ENCODE results near the gene DNAH2. TPM values are rescaled to one million over a fixed set of nuclear protein-coding genes. Genes with fewer than 3 reads are reported as not detected.

DNAH2 gene
- total and polyA plus RNA-seq, 2 of the 13 experiments (the other 11 are each of a cell fraction or from before 2014, with no cell fraction given): not detected

- TF ChIP-seq DNMT1 (CRISPR knock-in tag; IDR thresholded peaks at IDR 0.05) (no peak), ZBTB4 (CRISPR knock-in tag; IDR thresholded peaks at IDR 0.05; ENCODE audit: borderline replicate concordance) (no peak), TP53 (CRISPR knock-in tag; conservative IDR thresholded peaks at IDR 0.05) (no peak), RORA (CRISPR knock-in tag; IDR thresholded peaks at IDR 0.05) (no peak), SRSF1 (optimal IDR thresholded peaks at IDR 0.05; ENCODE audit: low read depth, low read length) (no peak), SYNCRIP (IDR thresholded peaks at IDR 0.05; ENCODE audit: insufficient read depth, low read depth, low read length) (no peak), CREM (IDR thresholded peaks at IDR 0.05) (no peak), CREM (CRISPR knock-in tag; IDR thresholded peaks at IDR 0.05) (no peak), ZNF180 (CRISPR knock-in tag; IDR thresholded peaks at IDR 0.05; ENCODE audit: borderline replicate concordance, low read depth) (no peak), ZNF414 (CRISPR knock-in tag; IDR thresholded peaks at IDR 0.05) (no peak), ZNF790 (CRISPR knock-in tag; IDR thresholded peaks at IDR 0.05; ENCODE audit: borderline replicate concordance) (no peak), CBX5 (CRISPR knock-in tag; IDR thresholded peaks at IDR 0.05; ENCODE audit: borderline replicate concordance) (no peak), ZNF484 (CRISPR knock-in tag; IDR thresholded peaks at IDR 0.05; ENCODE audit: borderline replicate concordance, low read depth) (no peak), MXD4 (CRISPR knock-in tag; IDR thresholded peaks at IDR 0.05) (no peak), ZNF335 (CRISPR knock-in tag; IDR thresholded peaks at IDR 0.05) (no peak), CAMTA2 (CRISPR knock-in tag; IDR thresholded peaks at IDR 0.05; ENCODE audit: borderline replicate concordance) (no peak), ZHX2 (IDR thresholded peaks at IDR 0.05; ENCODE audit: low read depth) (no peak), ZHX2 (CRISPR knock-in tag; IDR thresholded peaks at IDR 0.05; ENCODE audit: borderline replicate concordance) (no peak), ZKSCAN8 (CRISPR knock-in tag; IDR thresholded peaks at IDR 0.05; ENCODE audit: borderline replicate concordance) (no peak), REPIN1 (CRISPR knock-in tag; IDR thresholded peaks at IDR 0.05; ENCODE audit: borderline replicate concordance, low read depth) (peak; percentile 69; the same call in 1 of the 2 replicates), HNRNPL (IDR thresholded peaks at IDR 0.05; ENCODE audit: low read depth, low read length) (no peak), ZEB1 (IDR thresholded peaks at IDR 0.05; ENCODE audit: insufficient replicate concordance, low read depth) (no peak)
Measured at GRCh38 chr17:7841915-7842379, 124.4 kb downstream of the DNAH2 start (continued).
